Activated B cell treated with CpG ODN at 0.5 μM for 24 hours (primary cell): Measurements from ENCODE around the gene DLGAP1. TPM values are rescaled to one million over a fixed set of nuclear protein-coding genes. Genes with fewer than 3 reads are reported as not detected.

Source experiments
- ATAC-seq: fragments of 200-7000 bp; cut with Tn5 transposase; one replicate; pipeline ENCODE4 v1.10.0; 2021; ENCODE audit warnings: low read depth, mild to moderate bottlenecking, moderate library complexity
- CTCF ChIA-PET: fragments of 350-600 bp; sonication (Branson Sonifier 250); formaldehyde crosslinking; loops from one replicate; lab custom pipeline; 2021; ENCODE audit warnings: antibody characterized with exemption; lab: Charles Lee
- POLR2A ChIA-PET: fragments of 350-600 bp; sonication (Branson Sonifier 250); formaldehyde crosslinking; loops from one replicate; lab custom pipeline; 2021; ENCODE audit warnings: antibody characterized with exemption; lab: Charles Lee
- DNase-seq: peaks from one replicate; pipeline ENCODE4 v3.0.0; 2022
- H3K27ac Mint-ChIP-seq: one replicate; pipeline ENCODE4 v1.8.0; 2020; ENCODE audit warnings: mixed read lengths
- H3K27me3 Mint-ChIP-seq: one replicate; pipeline ENCODE4 v1.8.0; 2021; ENCODE audit warnings: mixed read lengths
- H3K36me3 Mint-ChIP-seq: one replicate; pipeline ENCODE4 v1.8.0; 2021; ENCODE audit warnings: low read depth, mixed read lengths
- H3K4me1 Mint-ChIP-seq: one replicate; pipeline ENCODE4 v1.8.0; 2021; ENCODE audit warnings: mixed read lengths
- H3K4me3 Mint-ChIP-seq: one replicate; pipeline ENCODE4 v1.8.0; 2020; ENCODE audit warnings: mild to moderate bottlenecking, mixed read lengths
- H3K9me3 Mint-ChIP-seq: one replicate; pipeline ENCODE4 v1.8.0; 2020; ENCODE audit warnings: mixed read lengths
- intact Hi-C: fragments of 100-400 bp; cut with micrococcal nuclease; formaldehyde crosslinking; loops from one replicate; pipeline ENCODE4 v1.15.1; 2024
- total RNA-seq: library from RNA; stranded (reverse); gene quantifications from 2 replicates; pipeline ENCODE4 v1.2.3, GENCODE V29; 2022
- TF ChIP-seq, protein P1 (sequence below): fragments of 200-600 bp; IDR thresholded peaks from one replicate; pipeline ENCODE4 v1.8.0; 2022; ENCODE audit warnings: antibody characterized with exemption, mild to moderate bottlenecking

The DLGAP1 gene
- total RNA-seq, 1 donor from 2014 or later = 0.18 TPM

DNA sequence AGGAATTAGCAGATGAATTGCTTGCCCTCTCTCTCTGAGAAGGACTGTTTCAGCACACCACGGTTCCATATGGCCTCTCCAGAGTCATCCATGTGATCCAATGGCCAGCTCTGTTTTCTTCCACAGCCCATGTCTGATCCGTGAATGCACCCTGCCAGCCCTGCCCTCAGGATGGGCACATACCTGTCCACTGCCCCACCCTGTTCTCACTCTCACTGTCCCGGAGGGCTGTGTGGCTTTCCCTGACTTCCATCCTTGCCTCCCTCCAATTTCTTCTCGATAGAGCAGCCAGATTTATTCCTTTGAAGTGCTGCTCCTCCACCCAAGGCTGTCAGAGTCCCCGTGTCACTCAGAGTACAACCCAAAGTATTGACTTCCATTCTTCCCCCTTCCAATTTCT lies 662.0 kb downstream of the DLGAP1 start:
- Mint-ChIP-seq H3K36me3 (no peaks in the 10 kb centered on the region), H3K27me3 (peaks cover 3% of the 10 kb centered on the region), H3K9me3 (no peaks in the 10 kb centered on the region), H3K27ac (no peak overlapping the region), H3K4me1 (no peaks in the 10 kb centered on the region), H3K4me3 (no peak overlapping the region)
- POLR2A ChIA-PET = no interaction called here
- intact Hi-C loops = no loop called here
- TF ChIP-seq, protein P1, sequence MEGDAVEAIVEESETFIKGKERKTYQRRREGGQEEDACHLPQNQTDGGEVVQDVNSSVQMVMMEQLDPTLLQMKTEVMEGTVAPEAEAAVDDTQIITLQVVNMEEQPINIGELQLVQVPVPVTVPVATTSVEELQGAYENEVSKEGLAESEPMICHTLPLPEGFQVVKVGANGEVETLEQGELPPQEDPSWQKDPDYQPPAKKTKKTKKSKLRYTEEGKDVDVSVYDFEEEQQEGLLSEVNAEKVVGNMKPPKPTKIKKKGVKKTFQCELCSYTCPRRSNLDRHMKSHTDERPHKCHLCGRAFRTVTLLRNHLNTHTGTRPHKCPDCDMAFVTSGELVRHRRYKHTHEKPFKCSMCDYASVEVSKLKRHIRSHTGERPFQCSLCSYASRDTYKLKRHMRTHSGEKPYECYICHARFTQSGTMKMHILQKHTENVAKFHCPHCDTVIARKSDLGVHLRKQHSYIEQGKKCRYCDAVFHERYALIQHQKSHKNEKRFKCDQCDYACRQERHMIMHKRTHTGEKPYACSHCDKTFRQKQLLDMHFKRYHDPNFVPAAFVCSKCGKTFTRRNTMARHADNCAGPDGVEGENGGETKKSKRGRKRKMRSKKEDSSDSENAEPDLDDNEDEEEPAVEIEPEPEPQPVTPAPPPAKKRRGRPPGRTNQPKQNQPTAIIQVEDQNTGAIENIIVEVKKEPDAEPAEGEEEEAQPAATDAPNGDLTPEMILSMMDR = no peak
- CTCF ChIA-PET = no interaction called here
- ATAC-seq (no peak), DNase-seq (no peak)

DNA sequence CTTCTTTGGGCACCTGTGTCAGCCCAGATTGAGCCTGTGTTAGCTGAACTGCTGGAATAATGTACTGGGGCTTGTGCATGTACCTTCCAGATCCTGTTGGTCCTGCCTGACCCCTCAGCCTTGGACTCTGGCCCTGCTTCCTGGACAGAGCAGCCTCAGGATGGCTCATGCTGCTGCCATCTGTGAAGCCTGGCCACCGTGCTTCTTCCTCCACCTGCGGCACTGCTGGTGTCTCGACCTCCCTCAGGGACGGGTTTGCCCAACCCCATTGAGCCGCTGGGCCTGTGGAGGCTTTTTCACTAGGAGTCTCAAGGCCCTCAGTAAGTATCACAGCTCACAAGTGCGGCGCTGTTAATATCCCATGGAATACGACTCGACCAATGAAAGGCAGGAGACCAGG lies 662.4 kb downstream of the DLGAP1 start:
- intact Hi-C loops = no loop called here
- no peaks in the 10 kb centered on the region for H3K9me3 Mint-ChIP-seq

GRCh38 chr18:3791238-3791637 lies 663.9 kb downstream of the DLGAP1 start:
- POLR2A ChIA-PET = no interaction called here
- intact Hi-C loops = no loop called here
- DNase-seq (no peak), ATAC-seq (no peak)
- H3K36me3 Mint-ChIP-seq = no peaks in the 10 kb centered on the region
- no peaks in the 10 kb centered on the region for H3K4me1 Mint-ChIP-seq
- peaks cover 6% of the 10 kb centered on the region for H3K27me3 Mint-ChIP-seq
- no peak overlapping the region for H3K27ac Mint-ChIP-seq
- TF ChIP-seq, protein P1 = no peak
- CTCF ChIA-PET = no interaction called here
- no peak overlapping the region for H3K4me3 Mint-ChIP-seq
- no peaks in the 10 kb centered on the region for H3K9me3 Mint-ChIP-seq

More for the DNA sequence above, 662.4 kb downstream of the DLGAP1 start:
- ChIA-PET CTCF (no interaction called here), POLR2A (no interaction called here)
- no peak overlapping the region for H3K4me3 Mint-ChIP-seq
- H3K27me3 Mint-ChIP-seq = peaks cover 3% of the 10 kb centered on the region
- H3K36me3 Mint-ChIP-seq = no peaks in the 10 kb centered on the region
- ATAC-seq (no peak), DNase-seq (no peak)
- H3K27ac Mint-ChIP-seq = no peak overlapping the region
- TF ChIP-seq, protein P1 = no peak
- H3K4me1 Mint-ChIP-seq = no peaks in the 10 kb centered on the region

GRCh38 chr18:3790703-3791102 lies 664.4 kb downstream of the DLGAP1 start:
- CTCF ChIA-PET = no interaction called here

GRCh38 chr18:3789525-3789924 lies 665.6 kb downstream of the DLGAP1 start:
- ChIA-PET CTCF (no interaction called here), POLR2A (no interaction called here)
- no peaks in the 10 kb centered on the region for H3K4me1 Mint-ChIP-seq
- ATAC-seq = no peak
- no peaks in the 10 kb centered on the region for H3K36me3 Mint-ChIP-seq
- H3K27ac Mint-ChIP-seq = no peak overlapping the region
- DNase-seq = no peak
- peaks cover 10% of the 10 kb centered on the region for H3K27me3 Mint-ChIP-seq
- TF ChIP-seq, protein P1 = no peak
- H3K9me3 Mint-ChIP-seq = peaks cover 3% of the 10 kb centered on the region
- intact Hi-C loops = no loop called here
- H3K4me3 Mint-ChIP-seq = no peak overlapping the region

More at GRCh38 chr18:3790703-3791102, 664.4 kb downstream of the DLGAP1 start:
- DNase-seq (no peak), ATAC-seq (no peak)
- Mint-ChIP-seq H3K27me3 (peaks cover 6% of the 10 kb centered on the region), H3K9me3 (no peaks in the 10 kb centered on the region), H3K27ac (no peak overlapping the region), H3K4me3 (no peak overlapping the region), H3K36me3 (no peaks in the 10 kb centered on the region), H3K4me1 (no peaks in the 10 kb centered on the region)
- TF ChIP-seq, protein P1 = no peak
- POLR2A ChIA-PET = no interaction called here
- intact Hi-C loops = no loop called here
